ENCODE results near the gene ZBTB46. TPM values are rescaled to one million over a fixed set of nuclear protein-coding genes. Genes with fewer than 3 reads are reported as not detected.

The ZBTB46 gene
- total and polyA plus RNA-seq, 10 of the 15 experiments (the other 5 are each of a cell fraction or from before 2014, with no cell fraction given): 0.15 to 0.92 (median 0.34) TPM

DNA sequence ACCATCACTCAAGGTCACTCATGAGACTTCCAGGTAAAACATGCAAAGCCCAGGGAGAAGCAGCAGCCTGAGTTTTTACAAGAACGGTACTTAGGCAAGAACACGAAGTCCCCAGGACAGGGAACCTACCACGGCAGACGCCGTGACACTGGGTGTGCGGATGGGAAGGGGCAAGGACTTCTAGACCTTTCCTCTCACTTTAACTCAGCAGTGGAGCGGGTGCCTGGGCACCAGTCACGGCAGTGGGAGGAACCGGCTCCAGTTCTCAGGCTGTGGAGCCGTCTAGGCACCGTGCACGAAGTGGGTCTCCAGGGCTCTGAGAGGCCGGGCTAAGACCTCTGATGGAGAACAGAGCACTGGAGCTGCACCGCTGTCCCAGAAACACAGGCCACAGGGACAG lies 2.5 kb downstream of the ZBTB46 start:
- no peak overlapping the region for H3K27ac ChIP-seq (ENCODE audit: control insufficient read depth, insufficient read depth)
- TF ChIP-seq, protein P1, sequence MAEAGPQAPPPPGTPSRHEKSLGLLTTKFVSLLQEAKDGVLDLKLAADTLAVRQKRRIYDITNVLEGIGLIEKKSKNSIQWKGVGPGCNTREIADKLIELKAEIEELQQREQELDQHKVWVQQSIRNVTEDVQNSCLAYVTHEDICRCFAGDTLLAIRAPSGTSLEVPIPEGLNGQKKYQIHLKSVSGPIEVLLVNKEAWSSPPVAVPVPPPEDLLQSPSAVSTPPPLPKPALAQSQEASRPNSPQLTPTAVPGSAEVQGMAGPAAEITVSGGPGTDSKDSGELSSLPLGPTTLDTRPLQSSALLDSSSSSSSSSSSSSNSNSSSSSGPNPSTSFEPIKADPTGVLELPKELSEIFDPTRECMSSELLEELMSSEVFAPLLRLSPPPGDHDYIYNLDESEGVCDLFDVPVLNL (IDR thresholded peaks at IDR 0.05; ENCODE audit: low read depth, low read length): no peak
- H3K36me3 ChIP-seq (ENCODE audit: control insufficient read depth in 2 of 2, insufficient read depth in 2 of 2, low read length in 1 of 2): no peaks in the 10 kb centered on the region
- ChIA-PET CTCF (no interaction called here), RAD21 (ENCODE audit: unreplicated experiment) (no interaction called here), POLR2A (no interaction called here), SMC1A (ENCODE audit: uncharacterized antibody, unreplicated experiment) (interaction anchor here (0.8 kb wide), 1 partner anchor 229 kb away, joined by 3 read pairs; no protein-coding TSS in a partner anchor)
- 84% methylated on average over 14 of the region's 14 CpGs for WGBS (ENCODE audit: insufficient coverage, insufficient replicate concordance, low lambda C conversion rate, missing lambda C conversion rate)
- no TSS peak for BruUV-seq (replicated peaks)
- DNase-seq (ENCODE audit: low read depth, low spot score): no peak
- peaks cover 9 to 11% of the 10 kb centered on the region in 2 experiments; a peak in 3 of 4 replicates for H3K27me3 ChIP-seq (replicated peaks in 1 of 2; ENCODE audit: control insufficient read depth in 2 of 2, insufficient read depth in 2 of 2, low read length in 1 of 2)
- intact Hi-C loops (cut with micrococcal nuclease; ENCODE audit: unreplicated experiment): no loop called here
- H3K4me1 ChIP-seq (ENCODE audit: control insufficient read depth, insufficient read depth, low read length): no peaks in the 10 kb centered on the region; the same call in 1 of the 2 replicates
- in situ Hi-C loops (cut with MboI): no loop called here
- no peak overlapping the region for H2AFZ ChIP-seq (ENCODE audit: control insufficient read depth, low read depth, low read length)
- H3K79me2 ChIP-seq (ENCODE audit: control insufficient read depth, insufficient read depth, low read length): no peaks in the 10 kb centered on the region
- no peak overlapping the region for H3K4me2 ChIP-seq (ENCODE audit: control insufficient read depth, insufficient read depth)
- FAIRE-seq: no peak
- ATAC-seq: no peak
- no peak overlapping the region for H3K4me3 ChIP-seq
- H3K9ac ChIP-seq (ENCODE audit: control insufficient read depth, insufficient read depth, low read length): no peak overlapping the region
- H3K9me3 ChIP-seq (replicated peaks; ENCODE audit: control insufficient read depth, insufficient read depth, low read length): no peaks in the 10 kb centered on the region
- H4K20me1 ChIP-seq (ENCODE audit: control insufficient read depth, insufficient read depth): peaks cover 7% of the 10 kb centered on the region; the same call in 1 of the 2 replicates

DNA sequence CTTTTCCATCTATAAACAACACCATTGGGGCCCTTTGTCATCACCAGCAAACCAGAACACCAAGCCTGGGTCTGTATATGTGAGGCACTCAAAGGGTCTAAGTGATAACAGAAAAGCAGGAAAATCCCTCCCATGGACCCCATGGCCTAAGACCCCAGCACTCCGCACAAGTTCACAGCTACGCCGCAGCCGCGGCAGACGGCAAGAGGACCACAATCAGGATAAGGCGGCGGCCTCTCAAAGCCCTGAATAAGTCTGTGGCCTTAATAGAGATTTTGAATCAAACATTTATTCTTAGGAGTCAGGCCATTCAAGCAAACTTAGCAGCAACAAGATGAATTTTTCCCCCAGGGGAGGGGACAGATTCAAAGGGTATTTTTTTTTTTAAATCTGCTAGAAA lies 2.9 kb downstream of the ZBTB46 start:
- DNase-seq (ENCODE audit: low read depth, low spot score) (no peak), ATAC-seq (no peak), FAIRE-seq (no peak)
- no peaks in the 10 kb centered on the region for H3K9me3 ChIP-seq (replicated peaks; ENCODE audit: control insufficient read depth, insufficient read depth, low read length)
- RAD21 ChIA-PET (ENCODE audit: unreplicated experiment): no interaction called here
- no peak overlapping the region for H3K9ac ChIP-seq (ENCODE audit: control insufficient read depth, insufficient read depth, low read length)
- intact Hi-C loops (cut with micrococcal nuclease; ENCODE audit: unreplicated experiment) (no loop called here), in situ Hi-C loops (cut with MboI) (no loop called here)
- H3K36me3 ChIP-seq (ENCODE audit: control insufficient read depth in 2 of 2, insufficient read depth in 2 of 2, low read length in 1 of 2): no peaks in the 10 kb centered on the region
- H3K4me3 ChIP-seq: no peak overlapping the region
- H2AFZ ChIP-seq (ENCODE audit: control insufficient read depth, low read depth, low read length): no peak overlapping the region
- SMC1A ChIA-PET (ENCODE audit: uncharacterized antibody, unreplicated experiment): no interaction called here
- no peak overlapping the region for H3K4me2 ChIP-seq (ENCODE audit: control insufficient read depth, insufficient read depth)
- peaks cover 7% of the 10 kb centered on the region; the same call in 1 of the 2 replicates for H4K20me1 ChIP-seq (ENCODE audit: control insufficient read depth, insufficient read depth)
- CTCF ChIA-PET: no interaction called here
- no peak for TF ChIP-seq ZBED1 (IDR thresholded peaks at IDR 0.05; ENCODE audit: borderline replicate concordance)
- H3K27ac ChIP-seq (ENCODE audit: control insufficient read depth, insufficient read depth): no peak overlapping the region
- H3K27me3 ChIP-seq (replicated peaks in 1 of 2; ENCODE audit: control insufficient read depth in 2 of 2, insufficient read depth in 2 of 2, low read length in 1 of 2): peaks cover 9 to 11% of the 10 kb centered on the region in 2 experiments; a peak in 3 of 4 replicates
- H3K79me2 ChIP-seq (ENCODE audit: control insufficient read depth, insufficient read depth, low read length): no peaks in the 10 kb centered on the region
- POLR2A ChIA-PET: interaction anchor here (0.6 kb wide), 2 partner anchors 20 to 43 kb away, joined by 3 read pairs; no protein-coding TSS in a partner anchor
- H3K4me1 ChIP-seq (ENCODE audit: control insufficient read depth, insufficient read depth, low read length): no peaks in the 10 kb centered on the region; the same call in 1 of the 2 replicates
- BruUV-seq (replicated peaks): no TSS peak
- 87% methylated on average over 8 of the region's 8 CpGs for WGBS (ENCODE audit: insufficient coverage, insufficient replicate concordance, low lambda C conversion rate, missing lambda C conversion rate)

Measured in GM12878 (cell line).